HG02678 (cell line): Measurements from ENCODE around the gene CCNI.
"Not testable (repeated sequence)": the region's sequence is repeated elsewhere in the genome, so short reads cannot be mapped to it uniquely, and the experiment has no call there.

Experiments
- ATAC-seq: cut with Tn5 transposase; IDR thresholded peaks from one replicate; pipeline ENCODE4 v1.9.1; 2021; ENCODE audit warnings: mild to moderate bottlenecking, moderate library complexity; ENCODE audit not compliant: unreplicated experiment

The CCNI gene

DNA sequence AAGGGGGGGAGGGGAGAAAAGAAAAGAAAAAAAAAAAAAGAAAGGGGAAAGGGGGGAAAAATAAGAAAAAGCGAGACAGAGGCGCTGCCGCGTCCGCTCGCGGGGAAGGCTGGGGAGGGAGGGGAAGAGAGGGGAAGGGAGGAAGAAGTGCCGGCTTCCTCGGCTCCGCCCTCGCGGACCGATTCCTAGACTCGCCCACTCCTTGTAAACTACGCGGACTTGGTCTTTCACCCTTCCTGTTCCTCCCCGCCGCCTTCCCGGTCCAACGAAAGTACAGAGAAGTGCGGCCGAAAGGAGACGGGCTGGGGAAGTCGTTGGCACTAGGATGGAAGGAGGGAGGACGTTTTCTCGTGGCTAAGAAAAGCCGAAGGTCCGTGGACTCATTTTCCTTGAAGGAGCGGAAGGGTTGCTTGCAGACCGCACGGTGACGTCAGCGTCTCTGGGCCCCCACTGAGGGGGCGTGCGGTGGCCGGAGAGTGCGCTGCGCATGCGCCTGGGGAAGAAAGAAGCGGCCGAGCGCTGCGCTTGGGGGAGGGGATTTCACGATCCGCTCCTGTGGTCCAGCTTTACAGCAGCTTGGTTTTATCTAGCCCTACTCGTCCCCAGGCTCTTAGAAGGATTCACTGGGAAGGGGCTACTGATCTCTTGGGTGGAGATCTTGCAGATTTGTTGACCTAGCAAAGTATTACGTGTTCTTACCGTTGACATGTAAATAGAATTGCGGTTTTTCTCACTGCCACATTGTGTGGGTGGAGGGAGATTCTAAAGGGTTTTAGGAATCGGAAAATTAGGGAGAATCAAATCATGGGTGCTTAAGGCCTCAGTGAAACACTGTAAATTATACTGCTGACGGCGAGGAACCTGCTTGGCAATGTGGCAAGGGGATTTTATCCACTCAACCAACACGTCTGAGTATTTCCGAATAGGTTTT is at the start of gene CCNI:
Gene CCNI (minus strand): TSS at position 121 of the 931 bp plus-strand sequence. CDS start 9,627 bp downstream, outside the sequence.
- peak; percentile 68 for ATAC-seq

GRCh38 chr4:77124576-77124975 is 48.8 kb upstream of the CCNI start:
- no peak for ATAC-seq

- ATAC-seq: peak; percentile 38
These were observed 47.6 kb upstream of the CCNI start for GRCh38 chr4:77123411-77123810.

- no peak for ATAC-seq
These were observed 46.9 kb upstream of the CCNI start for GRCh38 chr4:77122656-77123055.

DNA sequence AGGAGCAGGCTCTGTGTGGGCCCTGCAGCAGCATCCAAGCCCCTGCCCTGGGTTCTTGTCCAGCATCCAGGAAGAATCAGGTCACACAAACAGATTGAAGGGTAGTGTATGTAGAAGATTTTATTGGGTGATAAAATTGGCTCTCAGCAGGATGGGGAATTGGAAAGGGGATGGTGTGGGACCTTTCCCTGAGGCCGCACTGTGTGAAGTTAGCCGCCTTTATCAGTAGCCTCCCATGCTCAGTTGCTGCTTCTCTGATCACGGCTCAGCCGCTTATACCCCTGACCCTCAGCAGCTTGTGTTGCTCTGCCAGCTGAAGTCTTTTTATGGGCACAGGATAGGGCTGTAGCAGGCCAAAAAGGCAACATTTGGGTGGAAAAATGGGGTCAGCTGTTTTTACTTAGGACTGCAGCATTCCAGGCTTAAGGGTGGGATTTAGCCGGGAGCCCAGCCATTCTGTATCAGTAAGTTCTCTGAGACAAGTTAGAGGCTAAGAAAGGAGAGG is 46.0 kb upstream of the CCNI start:
- no peak for ATAC-seq

DNA sequence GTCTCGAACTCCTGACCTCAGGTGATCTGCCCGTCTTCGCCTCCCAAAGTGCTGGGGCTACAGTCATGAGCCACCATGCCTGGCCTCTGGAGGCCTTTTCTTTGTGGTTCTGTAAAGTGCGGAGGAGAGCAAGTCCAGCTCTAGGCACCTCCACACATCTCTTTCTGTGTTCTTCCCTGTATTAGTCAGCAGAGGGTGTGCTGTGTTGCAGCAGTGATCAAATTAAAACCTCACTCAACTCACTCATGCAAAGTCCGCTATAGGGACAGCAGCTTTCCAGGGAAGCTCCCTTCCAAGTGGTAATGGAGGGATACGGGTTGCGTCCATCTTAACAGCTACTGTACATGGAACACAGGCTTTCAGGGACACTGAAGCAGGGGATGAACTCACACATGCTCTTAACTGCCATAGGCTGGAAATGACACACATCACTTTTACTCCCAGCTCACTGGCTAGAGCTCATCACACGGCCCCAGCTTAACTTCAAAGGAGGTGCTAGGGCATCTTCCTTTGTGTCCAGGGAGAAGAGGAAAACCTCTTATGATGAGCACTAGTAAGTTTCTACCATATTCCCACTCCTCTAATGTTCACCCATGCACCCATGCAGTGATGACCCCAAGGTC is 45.2 kb upstream of the CCNI start:
- ATAC-seq: no peak

- ATAC-seq: no peak
These were observed 41.9 kb upstream of the CCNI start for GRCh38 chr4:77117721-77118120.

- no peak for ATAC-seq
These were observed 37.3 kb upstream of the CCNI start for GRCh38 chr4:77113069-77113468.

GRCh38 chr4:77110730-77111129 is 34.9 kb upstream of the CCNI start:
- no peak for ATAC-seq

DNA sequence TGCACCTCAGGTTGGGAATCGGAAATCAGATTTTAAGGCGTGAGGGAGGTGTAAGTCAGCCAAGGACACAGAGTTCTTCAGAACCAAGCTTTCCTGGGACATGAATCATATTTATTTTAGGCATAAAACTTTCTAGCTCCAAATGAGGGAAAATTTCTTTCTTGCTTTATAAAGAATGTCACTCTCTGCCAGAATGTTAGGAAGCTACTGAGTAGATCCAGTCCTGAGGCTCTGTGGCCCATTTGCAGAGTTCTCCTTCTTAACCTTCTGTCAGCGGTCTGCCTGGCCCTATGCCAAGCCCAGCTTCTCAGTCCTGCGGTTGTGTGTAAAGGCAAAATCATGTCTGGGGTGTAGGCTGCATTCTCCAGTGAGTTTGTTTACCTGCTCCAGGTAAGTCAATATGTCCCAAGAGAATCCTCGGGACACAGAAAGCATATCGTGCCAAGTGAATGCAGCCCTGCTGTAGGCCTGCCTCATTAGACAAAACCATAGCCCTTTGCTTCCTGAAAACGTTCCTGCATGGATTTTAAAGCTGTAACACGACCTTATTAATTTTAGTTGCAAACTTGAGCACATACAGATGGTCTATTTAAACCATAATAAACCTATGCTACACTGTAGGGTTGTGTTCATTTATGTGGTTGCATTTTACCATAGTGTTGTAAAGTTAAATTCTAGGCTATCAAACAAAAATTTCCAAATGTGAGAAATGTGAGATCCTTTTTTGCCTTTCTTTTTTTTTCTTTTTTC is 29.2 kb upstream of the CCNI start:
- ATAC-seq: no peak

- ATAC-seq: no peak
These were observed 28.6 kb upstream of the CCNI start for GRCh38 chr4:77104388-77104787.

DNA sequence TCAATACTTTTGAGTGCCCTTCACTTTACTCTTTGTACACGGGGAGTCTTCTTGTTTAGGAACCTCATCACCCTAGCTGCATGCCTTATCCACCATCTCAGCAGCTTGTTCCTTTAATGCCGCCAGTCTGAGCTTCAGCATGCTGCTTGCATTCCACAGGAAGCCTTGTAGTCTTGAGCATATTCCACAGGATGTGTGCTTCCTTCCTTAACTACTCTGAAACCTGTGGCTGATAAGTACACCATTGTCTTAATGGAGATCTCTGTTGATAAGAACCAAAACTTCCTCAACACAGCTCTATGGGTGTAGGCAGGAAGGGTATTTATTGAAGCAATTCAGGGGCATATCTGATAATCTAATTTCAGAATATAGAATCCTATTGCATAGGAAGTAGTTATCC is 24.4 kb upstream of the CCNI start:
- ATAC-seq: no peak

DNA sequence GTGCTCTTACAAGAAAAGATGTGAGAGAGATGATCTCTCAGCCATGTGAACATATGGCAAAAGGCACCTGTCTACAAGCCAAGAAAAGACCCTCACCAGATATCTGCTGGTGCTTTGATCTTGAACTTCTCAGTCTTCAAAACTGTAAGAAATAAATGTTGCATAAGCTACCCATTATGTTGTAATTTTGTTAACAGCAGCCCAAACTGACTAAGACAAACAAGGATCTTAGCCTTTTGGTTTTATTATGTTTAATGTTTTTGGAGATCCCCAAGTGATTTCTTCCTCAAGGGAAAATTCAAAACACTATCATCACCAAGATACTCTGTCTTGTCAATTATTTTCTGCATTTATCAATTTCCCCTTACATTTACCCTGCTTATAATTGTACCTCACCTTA is 21.8 kb upstream of the CCNI start:
- no peak for ATAC-seq

DNA sequence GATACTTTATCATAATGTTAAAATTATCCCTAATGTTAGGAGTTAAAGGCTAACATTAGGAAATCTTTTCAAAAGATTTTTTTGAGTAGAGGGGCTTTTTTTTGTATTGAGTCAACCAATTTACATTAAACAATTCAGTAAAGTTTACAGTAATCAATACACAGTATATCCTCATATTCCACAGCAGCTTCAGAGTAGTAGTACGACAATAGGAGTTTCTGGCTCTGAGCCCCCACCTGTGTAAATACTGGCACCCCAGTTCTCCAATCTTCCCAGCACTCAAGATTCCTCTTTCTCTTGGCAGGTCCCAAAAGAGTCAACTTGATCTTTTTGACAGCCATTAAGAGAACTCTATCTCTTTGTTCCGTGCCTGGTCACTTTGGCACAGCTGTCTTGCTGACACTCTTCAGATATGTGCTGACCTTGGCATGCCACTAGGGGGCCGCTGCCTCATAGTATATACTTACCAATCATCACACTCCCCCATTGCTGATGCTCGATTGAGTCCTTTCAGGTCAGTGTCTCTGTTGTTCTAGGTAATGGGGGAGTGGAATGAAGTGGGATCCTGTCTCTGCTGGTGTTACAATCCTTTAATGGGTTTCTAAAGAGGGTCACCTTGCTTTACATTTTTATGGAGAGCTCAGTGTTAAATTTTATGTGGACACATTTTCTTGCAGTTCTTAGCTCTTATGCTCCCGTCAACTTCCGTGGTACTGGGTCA is 19.5 kb upstream of the CCNI start:
- ATAC-seq: peak; percentile 100

- ATAC-seq: no peak
These were observed 18.7 kb upstream of the CCNI start for GRCh38 chr4:77094496-77094895.

DNA sequence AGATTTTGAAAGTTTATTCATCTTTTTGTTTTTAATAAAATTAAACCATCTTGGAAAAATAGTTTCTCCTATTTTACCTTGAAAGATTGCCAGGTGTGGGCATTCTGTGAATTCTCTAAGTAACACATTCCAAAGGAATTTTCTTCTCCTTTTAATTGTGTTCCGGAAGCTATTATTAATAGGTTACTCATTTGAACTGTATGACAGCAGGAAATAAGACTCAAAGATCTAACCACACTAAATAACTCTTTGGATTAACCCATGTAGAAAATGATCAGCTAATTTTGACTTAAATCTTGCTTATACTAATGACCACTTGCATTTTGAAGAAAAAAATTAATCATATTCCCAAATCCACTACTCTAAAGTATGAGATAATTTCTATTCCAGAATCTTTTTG is 17.6 kb upstream of the CCNI start:
- ATAC-seq: no peak

- no peak for ATAC-seq
These were observed 17.2 kb upstream of the CCNI start for GRCh38 chr4:77092975-77093374.

DNA sequence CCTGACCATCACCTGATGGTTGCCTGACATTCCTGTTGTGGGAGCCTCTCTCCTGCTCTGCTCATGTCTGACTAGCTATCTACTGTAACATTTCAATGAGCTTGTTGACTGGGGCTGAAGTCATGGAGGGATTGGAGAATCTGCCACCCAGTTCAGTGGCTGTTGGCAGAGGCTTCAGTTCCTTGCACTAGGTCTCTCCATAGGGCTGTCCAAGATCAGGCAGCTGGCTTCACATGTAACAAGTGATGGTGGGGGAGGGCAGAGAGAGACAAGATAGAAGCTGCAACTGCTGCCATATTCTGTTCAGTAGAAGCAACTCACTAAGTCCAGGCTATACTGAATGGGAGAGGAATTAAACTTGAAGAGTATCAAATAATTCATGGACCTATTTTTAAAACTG is 14.1 kb upstream of the CCNI start:
- ATAC-seq: no peak

DNA sequence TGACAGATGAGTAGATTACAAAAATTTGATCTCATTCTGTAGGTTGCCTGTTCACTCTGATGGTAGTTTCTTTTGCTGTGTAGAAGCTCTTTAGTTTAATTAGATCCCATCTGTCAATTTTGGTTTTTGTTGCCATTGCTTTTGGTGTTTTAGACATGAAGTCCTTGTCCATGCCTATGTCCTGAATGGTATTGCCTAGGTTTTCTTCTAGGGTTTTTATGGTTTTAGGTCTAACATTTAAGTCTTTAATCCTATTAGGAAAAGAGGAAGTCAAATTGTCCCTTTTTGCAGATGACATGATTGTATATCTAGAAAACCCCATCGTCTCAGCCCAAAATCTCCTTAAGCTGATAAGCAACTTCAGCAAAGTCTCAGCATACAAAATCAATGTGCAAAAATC is 11.2 kb upstream of the CCNI start:
- not testable (repeated sequence) for ATAC-seq

DNA sequence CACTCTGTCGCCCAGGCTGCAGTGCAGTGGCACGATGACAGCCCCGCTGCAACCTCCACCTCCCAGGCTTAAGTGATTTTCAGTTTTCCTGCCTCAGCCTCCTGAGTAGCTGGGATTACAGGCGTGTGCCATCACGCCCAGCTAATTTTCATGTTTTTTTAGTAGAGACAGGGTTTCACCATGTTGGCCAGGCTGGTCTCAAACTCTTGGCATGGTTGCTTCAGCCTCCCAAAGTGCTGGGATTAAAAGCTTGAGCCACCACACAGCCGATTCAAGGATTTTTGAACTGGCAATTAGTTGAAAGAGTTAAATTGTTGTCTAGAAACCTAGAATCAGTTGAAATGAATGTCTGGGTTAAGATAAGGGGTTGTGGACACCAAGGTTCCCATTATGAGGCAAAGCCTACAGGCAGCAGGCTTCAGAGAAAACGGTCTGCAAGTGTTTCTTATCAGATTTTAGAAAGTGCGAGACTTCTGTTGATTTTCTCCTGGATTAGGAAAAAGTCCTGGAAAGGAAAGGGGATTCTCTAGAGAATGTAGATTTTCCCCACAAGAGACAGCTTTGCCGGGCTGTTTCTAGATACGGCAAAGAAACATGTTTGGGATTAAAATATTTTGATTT is 8.3 kb upstream of the CCNI start:
- ATAC-seq: no peak
